GM13977 (cell line): ENCODE measurements around the gene MYO5B.

Experiments used
- DNase-seq: peaks from one replicate; pipeline ENCODE4 v3.0.0; 2012; ENCODE audit warnings: low spot score
- in situ Hi-C: fragments of 300-500 bp; cut with MboI; formaldehyde crosslinking; loops from one replicate; pipeline ENCODE4 v1.12.0; 2022; ENCODE audit warnings: low sequenced_read_pairs, low pct_unique_long_range_greater_than_20kb, mixed read lengths, inconsistent platforms; ENCODE audit not compliant: unreplicated experiment
- TF ChIP-seq, protein P1 (sequence below): IDR thresholded peaks from 2 replicates; pipeline ENCODE4 v1.5.1; 2012; ENCODE audit warnings: mild to moderate bottlenecking, control low read depth; ENCODE audit not compliant: insufficient read depth; ENCODE audit errors: extremely low read depth, missing control alignments

Gene MYO5B

DNA sequence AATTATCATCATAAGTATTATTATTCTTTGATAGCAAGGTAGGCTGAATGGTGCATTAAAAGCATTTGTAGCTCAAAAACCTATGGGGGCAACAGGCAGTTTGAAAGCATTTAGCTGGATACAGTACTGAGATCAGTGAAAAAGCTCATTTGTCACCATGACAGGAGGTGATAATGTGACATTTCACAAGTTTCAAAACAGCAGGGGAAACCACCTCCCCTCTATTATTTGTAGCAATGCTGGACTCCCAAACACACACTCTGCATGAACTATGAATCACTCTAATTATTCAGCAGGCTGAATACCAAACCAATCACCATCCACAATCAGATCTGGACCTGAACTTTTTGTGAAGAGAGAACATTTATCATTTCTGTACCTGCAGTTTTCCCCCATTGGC, 63.4 kb downstream of the MYO5B start:
- TF ChIP-seq, protein P1, sequence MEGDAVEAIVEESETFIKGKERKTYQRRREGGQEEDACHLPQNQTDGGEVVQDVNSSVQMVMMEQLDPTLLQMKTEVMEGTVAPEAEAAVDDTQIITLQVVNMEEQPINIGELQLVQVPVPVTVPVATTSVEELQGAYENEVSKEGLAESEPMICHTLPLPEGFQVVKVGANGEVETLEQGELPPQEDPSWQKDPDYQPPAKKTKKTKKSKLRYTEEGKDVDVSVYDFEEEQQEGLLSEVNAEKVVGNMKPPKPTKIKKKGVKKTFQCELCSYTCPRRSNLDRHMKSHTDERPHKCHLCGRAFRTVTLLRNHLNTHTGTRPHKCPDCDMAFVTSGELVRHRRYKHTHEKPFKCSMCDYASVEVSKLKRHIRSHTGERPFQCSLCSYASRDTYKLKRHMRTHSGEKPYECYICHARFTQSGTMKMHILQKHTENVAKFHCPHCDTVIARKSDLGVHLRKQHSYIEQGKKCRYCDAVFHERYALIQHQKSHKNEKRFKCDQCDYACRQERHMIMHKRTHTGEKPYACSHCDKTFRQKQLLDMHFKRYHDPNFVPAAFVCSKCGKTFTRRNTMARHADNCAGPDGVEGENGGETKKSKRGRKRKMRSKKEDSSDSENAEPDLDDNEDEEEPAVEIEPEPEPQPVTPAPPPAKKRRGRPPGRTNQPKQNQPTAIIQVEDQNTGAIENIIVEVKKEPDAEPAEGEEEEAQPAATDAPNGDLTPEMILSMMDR, result no peak
- peak; percentile 28 for DNase-seq
- in situ Hi-C loops, result no loop called here

DNA sequence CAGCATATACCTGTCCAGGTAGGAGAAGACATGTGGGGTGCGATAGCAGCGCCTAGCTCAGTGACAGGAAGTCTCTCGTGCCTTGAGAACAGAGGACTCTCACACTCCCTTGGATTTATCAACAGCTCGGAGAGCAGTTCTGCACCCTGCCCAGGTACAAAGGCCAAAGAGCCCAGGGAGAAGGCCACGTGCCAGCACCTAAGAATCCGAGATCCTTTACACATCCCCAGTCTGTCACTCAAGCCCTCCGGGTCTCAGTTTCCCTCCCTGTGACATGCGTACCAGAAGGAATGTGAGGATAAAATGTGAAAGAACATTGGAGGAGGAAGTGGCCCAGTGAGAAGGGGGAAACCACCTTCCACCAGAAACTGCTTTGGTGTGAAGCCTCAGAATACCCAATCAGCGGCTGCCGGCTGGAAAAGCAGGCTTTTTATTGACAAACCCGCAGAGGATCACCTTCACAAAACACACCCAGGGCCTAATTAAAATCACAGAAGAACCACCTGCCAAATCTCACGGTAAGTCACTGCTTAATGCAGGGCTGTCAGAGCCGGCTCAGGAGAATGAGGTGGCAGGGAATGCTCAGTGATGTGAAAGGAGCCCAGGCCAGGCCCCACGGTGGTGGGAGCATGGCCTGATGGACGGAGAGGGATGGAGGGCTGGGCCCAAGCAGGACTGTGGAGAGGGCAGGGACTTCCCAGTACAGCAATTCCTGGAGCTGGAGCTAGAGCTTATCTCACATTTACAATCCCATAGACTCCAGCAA, 66.3 kb downstream of the MYO5B start:
- DNase-seq, result no peak
- in situ Hi-C loops, result no loop called here
- TF ChIP-seq, protein P1, result no peak

DNA sequence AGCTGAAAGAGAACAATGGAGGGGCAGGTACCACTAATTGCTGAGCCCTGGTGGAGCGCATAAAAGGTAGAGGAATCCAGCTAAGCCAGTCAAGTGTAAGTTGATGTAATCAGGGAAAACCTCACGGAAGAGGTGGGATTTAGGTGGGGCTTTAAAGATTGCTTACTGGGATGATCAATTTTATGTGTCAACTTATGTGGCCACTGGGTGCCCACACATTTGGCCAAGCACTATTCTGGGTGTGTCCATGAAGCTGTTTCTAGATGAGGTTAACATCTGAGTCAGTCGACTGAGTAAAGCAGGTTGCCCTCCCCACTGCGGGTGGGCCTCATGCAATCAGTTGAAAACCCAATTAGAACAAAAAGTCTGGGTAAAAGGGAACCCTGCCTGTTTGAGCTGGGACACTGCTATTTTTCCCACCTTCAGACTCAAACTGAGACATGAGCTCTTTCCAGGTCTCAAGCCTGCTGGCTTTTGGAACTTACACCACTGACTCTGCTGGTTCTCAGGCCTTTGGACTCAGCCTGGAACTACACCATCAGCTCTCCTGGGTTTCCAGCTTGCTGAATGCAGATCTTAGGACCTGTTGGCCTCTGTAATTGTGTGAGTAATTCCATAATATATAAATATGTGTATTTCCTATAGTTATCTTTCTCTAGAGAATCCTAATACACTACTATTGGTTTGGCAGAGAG, 67.3 kb downstream of the MYO5B start:
- TF ChIP-seq, protein P1, result no peak
- in situ Hi-C loops, result no loop called here
- DNase-seq, result no peak

DNA sequence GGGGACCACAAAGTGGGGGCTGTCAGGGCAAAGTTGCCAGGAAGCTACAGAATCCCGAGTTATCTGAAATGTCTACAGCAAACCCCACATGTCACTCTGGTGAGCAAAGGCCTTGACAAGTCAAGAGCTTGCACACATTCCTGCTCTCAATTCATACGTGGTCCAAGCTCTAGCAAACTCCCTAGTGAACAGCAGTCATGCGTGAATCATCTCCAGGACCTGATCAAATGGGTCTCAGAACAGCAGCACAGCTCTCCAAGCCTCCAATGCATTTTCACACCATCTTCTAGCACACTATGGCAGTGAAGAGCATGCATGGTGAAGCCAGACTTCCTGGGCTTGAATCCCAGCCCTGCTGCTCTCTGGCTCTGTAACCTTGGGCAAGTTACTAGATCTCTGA, 68.5 kb downstream of the MYO5B start:
- DNase-seq, result no peak
- TF ChIP-seq, protein P1, result no peak
- in situ Hi-C loops, result no loop called here

DNA sequence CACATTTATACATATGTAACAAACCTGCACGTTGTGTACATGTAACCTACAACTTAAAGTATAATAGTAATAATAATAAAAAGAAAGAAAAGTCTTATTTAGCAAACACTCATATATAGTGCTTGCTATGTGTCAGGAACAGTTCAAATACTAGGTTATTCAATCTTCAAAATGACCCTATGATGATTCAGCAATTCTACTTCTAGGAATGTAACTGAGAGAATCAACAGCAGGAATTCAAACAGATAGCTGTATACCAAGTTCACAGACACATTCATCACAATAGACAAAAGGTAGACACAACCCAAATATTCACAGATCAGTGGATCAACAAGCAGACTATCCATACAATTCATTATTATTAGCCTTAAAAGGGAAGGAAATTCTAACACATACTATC, 69.5 kb downstream of the MYO5B start:
- in situ Hi-C loops, result no loop called here
- DNase-seq, result no peak
- TF ChIP-seq, protein P1, result no peak

DNA sequence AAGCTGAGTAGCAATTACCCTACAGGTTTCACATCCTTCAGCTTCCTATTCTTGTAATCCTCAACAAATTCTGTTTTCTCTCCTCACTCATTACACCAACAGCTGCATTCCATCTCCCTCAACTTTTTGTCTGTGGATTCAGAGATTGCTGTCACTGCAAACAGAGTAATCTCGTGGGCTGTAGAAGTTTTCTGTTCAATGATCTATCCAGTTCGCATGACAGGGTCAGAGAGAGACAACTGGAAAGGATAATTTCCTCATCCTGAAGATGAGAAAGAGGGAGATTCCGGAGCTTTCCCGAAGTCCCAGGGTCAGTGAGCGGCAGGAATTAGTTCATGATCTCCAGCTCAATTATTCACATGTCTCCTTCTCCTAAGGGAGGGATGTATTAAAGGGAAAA, 75.7 kb downstream of the MYO5B start:
- TF ChIP-seq, protein P1, result no peak
- no peak for DNase-seq
- in situ Hi-C loops, result no loop called here
